Measurements from ENCODE around the gene MRPL33. TPM values are rescaled to one million over a fixed set of nuclear protein-coding genes. Genes with fewer than 3 reads are reported as not detected.
A peak's percentile ranks its signal among the peaks of the same experiment; 100 is the strongest.

The MRPL33 gene
- total and polyA plus RNA-seq, 2 of the 13 experiments (the other 11 are each of a cell fraction or from before 2014, with no cell fraction given) = 69.7 to 218 TPM

DNA sequence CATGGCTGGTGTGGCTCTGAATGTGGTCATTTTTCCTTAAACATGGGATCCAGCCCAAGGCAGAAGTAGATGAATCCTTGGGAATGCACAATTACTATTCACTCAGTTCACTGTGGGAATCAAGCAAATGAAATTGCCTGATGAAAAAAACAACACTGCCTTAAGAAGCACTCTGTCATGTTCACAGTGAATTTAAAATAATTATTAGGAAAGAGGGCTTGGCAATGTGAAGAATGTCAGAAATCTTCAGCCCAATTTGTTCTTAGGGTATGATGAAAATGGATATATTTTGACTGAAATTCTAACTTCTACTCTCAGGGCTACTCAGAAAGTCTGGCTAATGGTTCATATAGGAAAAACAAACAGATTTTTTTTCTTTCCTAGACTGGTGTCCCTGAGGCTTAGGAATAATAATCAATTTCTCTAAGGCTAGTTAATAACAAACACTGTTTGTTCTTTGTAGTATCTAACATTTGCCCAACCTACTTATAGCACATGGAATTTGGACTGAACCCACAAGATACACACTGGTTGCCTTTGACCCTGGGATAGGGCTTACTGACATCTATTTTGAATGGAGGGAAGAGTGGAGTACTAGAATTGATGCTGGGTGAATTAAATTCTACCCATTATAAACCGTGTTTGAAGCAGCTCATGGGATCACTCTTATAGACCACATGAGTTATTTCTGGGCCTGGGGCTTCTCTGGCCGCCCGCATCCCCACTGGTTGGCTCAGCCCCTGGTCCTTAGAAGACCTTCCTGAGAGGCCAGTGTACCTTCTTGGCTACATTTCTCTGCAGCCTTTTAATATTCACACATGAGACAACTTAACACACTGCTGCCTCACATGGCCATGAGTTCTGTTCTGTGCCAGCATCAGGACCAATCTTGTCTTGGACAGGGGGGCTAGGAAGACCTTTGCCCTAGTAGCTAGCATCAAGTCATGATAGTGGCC lies 8.3 kb upstream of the MRPL33 start (continued):
- TF ChIP-seq, protein P1, sequence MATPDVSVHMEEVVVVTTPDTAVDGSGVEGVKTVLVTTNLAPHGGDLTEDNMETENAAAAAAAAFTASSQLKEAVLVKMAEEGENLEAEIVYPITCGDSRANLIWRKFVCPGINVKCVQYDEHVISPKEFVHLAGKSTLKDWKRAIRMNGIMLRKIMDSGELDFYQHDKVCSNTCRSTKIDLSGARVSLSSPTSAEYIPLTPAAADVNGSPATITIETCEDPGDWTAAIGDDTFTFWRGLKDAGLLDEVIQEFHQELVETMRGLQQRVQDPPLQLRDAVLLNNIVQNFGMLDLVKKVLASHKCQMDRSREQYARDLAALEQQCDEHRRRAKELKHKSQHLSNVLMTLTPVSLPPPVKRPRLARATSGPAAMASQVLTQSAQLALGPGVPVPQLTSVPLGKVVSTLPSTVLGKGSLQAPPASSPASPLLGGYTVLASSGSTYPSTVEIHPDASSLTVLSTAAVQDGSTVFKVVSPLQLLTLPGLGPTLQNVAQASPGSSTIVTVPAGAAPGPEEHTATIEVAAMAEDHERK (CRISPR knock-in tag; IDR thresholded peaks at IDR 0.05; ENCODE audit: low read depth) = 0 out of 2 replicates have a peak, but pooled peaks have one; percentile 29
- TF ChIP-seq, protein P2, sequence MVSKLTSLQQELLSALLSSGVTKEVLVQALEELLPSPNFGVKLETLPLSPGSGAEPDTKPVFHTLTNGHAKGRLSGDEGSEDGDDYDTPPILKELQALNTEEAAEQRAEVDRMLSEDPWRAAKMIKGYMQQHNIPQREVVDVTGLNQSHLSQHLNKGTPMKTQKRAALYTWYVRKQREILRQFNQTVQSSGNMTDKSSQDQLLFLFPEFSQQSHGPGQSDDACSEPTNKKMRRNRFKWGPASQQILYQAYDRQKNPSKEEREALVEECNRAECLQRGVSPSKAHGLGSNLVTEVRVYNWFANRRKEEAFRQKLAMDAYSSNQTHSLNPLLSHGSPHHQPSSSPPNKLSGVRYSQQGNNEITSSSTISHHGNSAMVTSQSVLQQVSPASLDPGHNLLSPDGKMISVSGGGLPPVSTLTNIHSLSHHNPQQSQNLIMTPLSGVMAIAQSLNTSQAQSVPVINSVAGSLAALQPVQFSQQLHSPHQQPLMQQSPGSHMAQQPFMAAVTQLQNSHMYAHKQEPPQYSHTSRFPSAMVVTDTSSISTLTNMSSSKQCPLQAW (CRISPR knock-in tag; IDR thresholded peaks at IDR 0.05) = peak; percentile 75; the same call in 1 of the 2 replicates
- TF ChIP-seq EEA1 (CRISPR knock-in tag; IDR thresholded peaks at IDR 0.05; ENCODE audit: borderline replicate concordance) (no peak), BCL6 (CRISPR knock-in tag; IDR thresholded peaks at IDR 0.05) (peak; percentile 99), ZKSCAN8 (CRISPR knock-in tag; IDR thresholded peaks at IDR 0.05; ENCODE audit: borderline replicate concordance) (peak; percentile 89; the same call in 1 of the 2 replicates), XBP1 (CRISPR knock-in tag; IDR thresholded peaks at IDR 0.05) (no peak), MAZ (IDR thresholded peaks at IDR 0.05; ENCODE audit: borderline replicate concordance, low read depth, low read length) (peak; percentile 11; the same call in 1 of the 2 replicates), MAZ (CRISPR knock-in tag; IDR thresholded peaks at IDR 0.05; ENCODE audit: low read depth) (0 out of 2 replicates have a peak, but pooled peaks have one; percentile 17), ZNF652 (CRISPR knock-in tag; IDR thresholded peaks at IDR 0.05; ENCODE audit: borderline replicate concordance, low read depth) (peak; percentile 41; the same call in 1 of the 2 replicates), ZNF12 (CRISPR knock-in tag; IDR thresholded peaks at IDR 0.05) (0 out of 2 replicates have a peak, but pooled peaks have one; percentile 41), ATAD3A (CRISPR knock-in tag; IDR thresholded peaks at IDR 0.05) (no peak), ZBTB7B (CRISPR knock-in tag; IDR thresholded peaks at IDR 0.05) (no peak; the same call in 1 of the 2 replicates), MTA1 (CRISPR knock-in tag; IDR thresholded peaks at IDR 0.05; ENCODE audit: borderline replicate concordance) (peak; percentile 50; the same call in 1 of the 2 replicates)
- TF ChIP-seq, protein P3, sequence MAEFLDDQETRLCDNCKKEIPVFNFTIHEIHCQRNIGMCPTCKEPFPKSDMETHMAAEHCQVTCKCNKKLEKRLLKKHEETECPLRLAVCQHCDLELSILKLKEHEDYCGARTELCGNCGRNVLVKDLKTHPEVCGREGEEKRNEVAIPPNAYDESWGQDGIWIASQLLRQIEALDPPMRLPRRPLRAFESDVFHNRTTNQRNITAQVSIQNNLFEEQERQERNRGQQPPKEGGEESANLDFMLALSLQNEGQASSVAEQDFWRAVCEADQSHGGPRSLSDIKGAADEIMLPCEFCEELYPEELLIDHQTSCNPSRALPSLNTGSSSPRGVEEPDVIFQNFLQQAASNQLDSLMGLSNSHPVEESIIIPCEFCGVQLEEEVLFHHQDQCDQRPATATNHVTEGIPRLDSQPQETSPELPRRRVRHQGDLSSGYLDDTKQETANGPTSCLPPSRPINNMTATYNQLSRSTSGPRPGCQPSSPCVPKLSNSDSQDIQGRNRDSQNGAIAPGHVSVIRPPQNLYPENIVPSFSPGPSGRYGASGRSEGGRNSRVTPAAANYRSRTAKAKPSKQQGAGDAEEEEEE (CRISPR knock-in tag; IDR thresholded peaks at IDR 0.05; ENCODE audit: borderline replicate concordance) = no peak
- TF ChIP-seq, protein P4, sequence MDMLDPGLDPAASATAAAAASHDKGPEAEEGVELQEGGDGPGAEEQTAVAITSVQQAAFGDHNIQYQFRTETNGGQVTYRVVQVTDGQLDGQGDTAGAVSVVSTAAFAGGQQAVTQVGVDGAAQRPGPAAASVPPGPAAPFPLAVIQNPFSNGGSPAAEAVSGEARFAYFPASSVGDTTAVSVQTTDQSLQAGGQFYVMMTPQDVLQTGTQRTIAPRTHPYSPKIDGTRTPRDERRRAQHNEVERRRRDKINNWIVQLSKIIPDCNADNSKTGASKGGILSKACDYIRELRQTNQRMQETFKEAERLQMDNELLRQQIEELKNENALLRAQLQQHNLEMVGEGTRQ (IDR thresholded peaks at IDR 0.05; ENCODE audit: low read depth, low read length) = no peak
- TF ChIP-seq, protein P4 (CRISPR knock-in tag; IDR thresholded peaks at IDR 0.05; ENCODE audit: borderline replicate concordance) = 0 out of 2 replicates have a peak, but pooled peaks have one; percentile 26
- TF ChIP-seq, protein P5, sequence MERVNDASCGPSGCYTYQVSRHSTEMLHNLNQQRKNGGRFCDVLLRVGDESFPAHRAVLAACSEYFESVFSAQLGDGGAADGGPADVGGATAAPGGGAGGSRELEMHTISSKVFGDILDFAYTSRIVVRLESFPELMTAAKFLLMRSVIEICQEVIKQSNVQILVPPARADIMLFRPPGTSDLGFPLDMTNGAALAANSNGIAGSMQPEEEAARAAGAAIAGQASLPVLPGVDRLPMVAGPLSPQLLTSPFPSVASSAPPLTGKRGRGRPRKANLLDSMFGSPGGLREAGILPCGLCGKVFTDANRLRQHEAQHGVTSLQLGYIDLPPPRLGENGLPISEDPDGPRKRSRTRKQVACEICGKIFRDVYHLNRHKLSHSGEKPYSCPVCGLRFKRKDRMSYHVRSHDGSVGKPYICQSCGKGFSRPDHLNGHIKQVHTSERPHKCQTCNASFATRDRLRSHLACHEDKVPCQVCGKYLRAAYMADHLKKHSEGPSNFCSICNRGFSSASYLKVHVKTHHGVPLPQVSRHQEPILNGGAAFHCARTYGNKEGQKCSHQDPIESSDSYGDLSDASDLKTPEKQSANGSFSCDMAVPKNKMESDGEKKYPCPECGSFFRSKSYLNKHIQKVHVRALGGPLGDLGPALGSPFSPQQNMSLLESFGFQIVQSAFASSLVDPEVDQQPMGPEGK (CRISPR knock-in tag; IDR thresholded peaks at IDR 0.05) = peak; percentile 39; the same call in 1 of the 2 replicates
- TF ChIP-seq, protein P6, sequence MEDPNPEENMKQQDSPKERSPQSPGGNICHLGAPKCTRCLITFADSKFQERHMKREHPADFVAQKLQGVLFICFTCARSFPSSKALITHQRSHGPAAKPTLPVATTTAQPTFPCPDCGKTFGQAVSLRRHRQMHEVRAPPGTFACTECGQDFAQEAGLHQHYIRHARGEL (CRISPR knock-in tag; IDR thresholded peaks at IDR 0.05) = no peak
